A549 treated with RU486 at 1 μM for 4 hours (cell line): ENCODE data around the gene LYSMD1. TPM values are rescaled to one million over a fixed set of nuclear protein-coding genes. Genes with fewer than 3 reads are reported as not detected.

Source experiments
- total RNA-seq: library from RNA; stranded (reverse); fragments of 200-300 nt; extraction: Qiagen RNA extraction; gene quantifications from 5 replicates; pipeline ENCODE4 v1.2.3, GENCODE V29; 2022; ENCODE audit warnings: low read depth

Gene LYSMD1
- 5.7 to 9.4 TPM (median 6.1 TPM) in 5 replicates for total RNA-seq

GRCh38 chr1:151165738-151166504 lies at the start of gene LYSMD1, which contains the start of gene SCNM1:
TSS of gene LYSMD1 (minus strand) at chr1:151165902. CDS start at chr1:151165258, 644 bp downstream.
TSS of gene SCNM1 (plus strand) at chr1:151166144. CDS start at chr1:151166153, 9 bp downstream.

DNA sequence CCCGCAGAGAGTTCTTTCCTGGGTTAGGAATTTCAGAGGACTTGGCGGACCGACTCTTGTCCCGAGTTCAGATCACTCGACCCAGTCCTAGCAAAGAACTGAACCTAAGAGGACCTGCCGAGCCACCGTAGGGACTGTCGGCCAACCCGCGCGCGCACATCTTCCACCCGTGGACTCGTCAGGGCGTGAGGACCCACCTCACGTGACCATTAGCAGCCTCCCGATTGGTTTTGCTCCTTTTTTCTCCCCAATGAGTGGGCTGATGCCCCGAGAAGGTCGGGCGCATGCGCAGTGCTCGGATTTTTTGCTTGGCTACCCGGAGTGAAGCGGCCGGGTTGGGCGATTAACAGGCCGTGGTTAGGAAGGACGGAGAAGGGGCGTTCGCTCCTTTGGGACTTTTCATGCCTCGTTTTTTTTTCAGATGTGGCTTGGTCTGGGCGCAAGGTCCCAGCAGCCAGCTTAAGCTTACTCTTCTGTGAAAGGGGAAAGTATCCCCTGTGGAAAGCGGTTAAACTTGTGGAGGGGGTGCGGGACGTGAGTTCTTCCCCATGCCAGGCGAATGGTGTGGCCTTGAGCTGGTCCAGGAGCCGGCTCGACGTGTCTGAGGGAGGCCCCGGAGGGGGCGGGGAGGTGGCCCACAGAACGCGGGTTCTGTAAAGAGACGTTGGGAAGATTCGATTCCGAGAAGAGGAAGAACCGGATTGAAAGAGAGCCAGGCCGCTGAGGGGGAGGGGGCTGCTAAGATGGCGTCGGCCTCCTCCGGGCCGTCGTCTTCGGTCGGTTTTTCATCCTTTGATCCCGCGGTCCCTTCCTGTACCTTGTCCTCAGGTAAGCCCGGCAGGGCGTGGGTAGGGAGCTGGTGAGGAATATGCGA lies 32.8 kb upstream of the LYSMD1 start, which contains the start of gene PIP5K1A:
Gene PIP5K1A (plus strand): TSS at position 299 of the 874 bp plus-strand sequence. CDS start 445 bp downstream, at position 744.

GRCh38 chr1:151189637-151190445 lies 24.1 kb upstream of the LYSMD1 start, which contains the start of gene VPS72:
TSS of gene VPS72 (minus strand) at chr1:151190197. CDS start at chr1:151190121, 76 bp downstream.

GRCh38 chr1:151175863-151176262 lies 10.2 kb upstream of the LYSMD1 start, which contains the start of gene TMOD4:
TSS of gene TMOD4 (minus strand) at chr1:151175981. CDS start at chr1:151174875, 1,106 bp downstream.

DNA sequence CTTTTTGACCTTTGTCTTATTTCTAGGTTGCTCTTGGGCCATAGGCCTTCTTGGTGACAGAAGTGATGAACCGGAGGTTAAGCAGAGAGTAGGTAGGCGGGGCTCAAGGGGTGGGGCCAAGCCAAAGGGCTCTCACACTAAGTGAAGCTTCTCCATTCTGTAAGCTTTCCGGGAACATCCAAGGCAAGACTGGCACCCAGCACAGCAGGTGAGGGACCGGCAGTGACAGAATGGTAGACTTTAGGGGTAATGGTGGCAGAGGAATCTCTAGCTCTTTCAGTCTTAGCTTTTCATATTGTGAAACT lies 9.2 kb downstream of the LYSMD1 start, which contains the start of gene TNFAIP8L2:
Gene TNFAIP8L2 (plus strand): TSS at position 135 of the 305 bp plus-strand sequence. CDS start 2,049 bp downstream, outside the sequence.

DNA sequence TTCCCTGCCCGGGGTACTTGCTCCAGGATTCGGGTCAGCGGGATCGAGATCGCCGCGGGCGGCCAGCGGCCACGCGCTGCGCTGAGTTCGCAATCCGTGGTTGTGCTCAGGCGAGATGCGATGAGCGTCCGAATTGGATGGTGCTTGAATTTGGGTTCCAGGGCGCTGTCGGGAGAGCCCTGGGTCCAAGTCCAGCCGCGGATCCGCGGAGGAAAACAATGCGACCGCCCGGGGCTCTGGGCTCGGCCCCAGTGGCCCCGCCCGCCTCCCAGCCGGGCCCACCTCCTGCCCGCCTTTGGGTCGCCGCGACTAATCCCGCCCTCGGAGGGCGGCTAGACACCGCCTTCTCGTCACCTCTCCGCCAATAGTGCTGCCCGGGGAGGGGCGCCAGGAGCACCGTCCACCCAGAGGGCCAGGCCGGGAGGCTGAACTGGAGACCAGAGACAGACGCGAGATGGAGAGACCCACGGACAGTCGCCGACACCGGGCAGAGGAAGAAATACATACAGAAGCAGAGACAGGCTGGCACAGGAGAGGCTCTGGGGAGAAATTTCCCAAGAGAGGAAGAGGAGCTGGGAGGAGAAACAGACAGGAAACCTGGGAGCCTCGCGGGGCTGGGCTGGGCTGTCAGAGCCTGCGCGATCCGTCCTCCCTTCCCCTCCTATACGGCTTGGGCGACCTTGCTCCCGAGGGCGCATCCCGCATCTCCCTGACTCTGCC lies 19.1 kb downstream of the LYSMD1 start, which contains the start of gene SEMA6C:
Gene SEMA6C (minus strand): TSS at position 220 of the 720 bp plus-strand sequence. CDS start 4,010 bp downstream, outside the sequence.

Other genes with a start within 250 kb of the LYSMD1 start
- gene SETDB1, start 239.5 kb downstream of the LYSMD1 start, total RNA-seq: 22.7 to 28.1 TPM (median 23.0 TPM) in 5 replicates
- gene CERS2, start 191.1 kb downstream of the LYSMD1 start, total RNA-seq: 240 to 250 TPM (median 247 TPM) in 5 replicates
- 0.54 to 1.3 TPM (median 0.70 TPM) in 5 replicates for gene ANXA9, start 183.6 kb downstream of the LYSMD1 start, total RNA-seq
- gene MINDY1, start 159.0 kb downstream of the LYSMD1 start, total RNA-seq: 2.2 to 3.4 TPM (median 2.7 TPM) in 5 replicates
- 11.4 to 16.9 TPM (median 14.9 TPM) in 5 replicates for gene PRUNE1, start 157.5 kb downstream of the LYSMD1 start, total RNA-seq
- gene BNIPL, start 129.3 kb downstream of the LYSMD1 start, total RNA-seq: 0.06 to 0.20 TPM (median 0.13 TPM) in 4 of 5 replicates, not detected in the other
- gene C1orf56, start 118.2 kb downstream of the LYSMD1 start, total RNA-seq: 4.7 to 8.8 TPM (median 7.3 TPM) in 5 replicates
- gene CDC42SE1, start 106.3 kb downstream of the LYSMD1 start, total RNA-seq: 70.2 to 82.4 TPM (median 75.5 TPM) in 5 replicates
- gene MLLT11, start 105.5 kb downstream of the LYSMD1 start, total RNA-seq: 10.3 to 19.6 TPM (median 18.6 TPM) in 5 replicates
- gene GABPB2, start 95.1 kb downstream of the LYSMD1 start, total RNA-seq: 3.3 to 3.8 TPM (median 3.4 TPM) in 5 replicates
- 1.1 to 1.6 TPM (median 1.3 TPM) in 5 replicates for gene SEMA6C, start 19.3 kb downstream of the LYSMD1 start, total RNA-seq
- not detected in 5 replicates for gene TNFAIP8L2, start 9.3 kb downstream of the LYSMD1 start, total RNA-seq
- 43.6 to 49.9 TPM (median 48.2 TPM) in 5 replicates for gene SCNM1, start 242 bp upstream of the LYSMD1 start, total RNA-seq
- 0.29 TPM in 1 of 5 replicates, not detected in the others for gene TMOD4, start 10.1 kb upstream of the LYSMD1 start, total RNA-seq
- gene VPS72, start 24.3 kb upstream of the LYSMD1 start, total RNA-seq: 44.9 to 58.1 TPM (median 45.6 TPM) in 5 replicates
- gene PIP5K1A, start 32.6 kb upstream of the LYSMD1 start, total RNA-seq: 42.5 to 53.0 TPM (median 43.5 TPM) in 5 replicates
- 161 to 222 TPM (median 192 TPM) in 5 replicates for gene PSMD4, start 88.8 kb upstream of the LYSMD1 start, total RNA-seq
- 11.8 to 15.4 TPM (median 14.3 TPM) in 5 replicates for gene ZNF687, start 116.4 kb upstream of the LYSMD1 start, total RNA-seq
- gene PI4KB, start 161.5 kb upstream of the LYSMD1 start, total RNA-seq: 25.8 to 29.8 TPM (median 27.9 TPM) in 5 replicates
- gene RFX5, start 181.3 kb upstream of the LYSMD1 start, total RNA-seq: 23.8 to 26.9 TPM (median 25.9 TPM) in 5 replicates
- 5.4 to 7.8 TPM (median 6.2 TPM) in 5 replicates for gene SELENBP1, start 206.8 kb upstream of the LYSMD1 start, total RNA-seq
- 340 to 454 TPM (median 407 TPM) in 5 replicates for gene PSMB4, start 233.7 kb upstream of the LYSMD1 start, total RNA-seq